Stimulated activated CD4-positive, alpha-beta T cell treated with anti-CD3 and anti-CD28 coated beads, TNF-alpha, amount 100 ng/mL, for 24 hours (primary cell): ENCODE results near the gene GRK3.
"Not testable (repeated sequence)": the region's sequence is repeated elsewhere in the genome, so short reads cannot be mapped to it uniquely, and the experiment has no call there.

Experiments
- DNase-seq, 3 experiments: peaks; one replicate each; pipeline ENCODE4 v3.0.0-alpha.2; 2020; ENCODE audit warnings: low read depth in 3 of 3

The GRK3 gene

DNA sequence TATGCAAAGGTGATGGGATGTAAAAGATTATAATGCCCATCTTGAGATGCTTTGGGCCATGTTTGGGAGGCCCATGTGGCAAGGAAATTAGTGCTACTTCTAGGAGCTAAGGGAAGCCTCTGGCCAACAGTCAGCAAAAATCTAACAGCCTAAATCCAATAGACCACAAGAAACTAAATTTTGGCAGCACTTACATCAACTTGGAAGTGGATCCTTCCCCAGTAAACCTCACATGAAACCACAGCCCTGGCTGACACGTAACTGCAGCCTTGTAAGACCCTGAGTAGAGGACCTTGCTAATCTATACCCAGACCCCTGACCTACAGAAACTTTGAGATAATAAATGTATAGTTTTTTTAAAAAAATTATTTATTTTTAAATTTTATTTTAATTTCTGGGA is 13.1 kb upstream of the GRK3 start:
- DNase-seq: no peak

DNA sequence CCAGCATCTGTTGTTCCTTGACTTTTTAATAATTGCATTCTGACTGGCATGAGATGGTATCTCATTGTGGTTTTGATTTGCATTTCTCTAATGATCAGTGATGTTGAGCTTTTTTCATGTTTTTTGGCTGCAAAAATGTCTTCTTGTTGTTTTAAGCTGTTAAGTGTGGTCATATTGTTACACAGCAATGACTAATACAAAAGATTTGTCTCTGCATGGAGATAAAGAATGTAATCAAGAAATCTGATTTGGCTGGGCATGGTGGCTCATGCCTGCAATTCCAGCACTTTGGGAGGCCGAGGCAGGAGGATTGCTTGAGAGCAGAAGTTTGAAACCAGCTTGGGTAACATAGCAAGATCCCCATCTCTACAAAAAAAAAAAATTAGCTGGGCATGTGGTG is 12.1 kb upstream of the GRK3 start:
- not testable (repeated sequence) for DNase-seq

DNA sequence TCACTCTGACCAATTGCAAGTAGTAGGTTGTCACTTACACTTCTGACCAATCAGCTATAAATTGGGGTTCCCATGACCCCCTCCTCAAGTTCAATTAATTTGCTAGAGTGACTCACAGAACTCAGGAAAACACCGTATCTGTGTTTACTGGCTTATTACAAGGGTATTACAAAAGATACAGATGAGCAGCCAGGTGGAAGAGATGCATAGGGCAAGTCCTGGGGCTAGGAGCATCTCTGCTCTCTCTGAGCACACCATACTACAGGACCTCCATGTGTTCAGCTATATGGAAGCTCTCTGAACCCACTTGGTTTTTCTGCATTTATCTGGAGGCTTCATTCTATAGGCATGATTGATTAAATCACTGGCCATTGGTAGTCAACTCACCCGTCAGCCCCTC is 11.3 kb upstream of the GRK3 start:
- no peak for DNase-seq

DNA sequence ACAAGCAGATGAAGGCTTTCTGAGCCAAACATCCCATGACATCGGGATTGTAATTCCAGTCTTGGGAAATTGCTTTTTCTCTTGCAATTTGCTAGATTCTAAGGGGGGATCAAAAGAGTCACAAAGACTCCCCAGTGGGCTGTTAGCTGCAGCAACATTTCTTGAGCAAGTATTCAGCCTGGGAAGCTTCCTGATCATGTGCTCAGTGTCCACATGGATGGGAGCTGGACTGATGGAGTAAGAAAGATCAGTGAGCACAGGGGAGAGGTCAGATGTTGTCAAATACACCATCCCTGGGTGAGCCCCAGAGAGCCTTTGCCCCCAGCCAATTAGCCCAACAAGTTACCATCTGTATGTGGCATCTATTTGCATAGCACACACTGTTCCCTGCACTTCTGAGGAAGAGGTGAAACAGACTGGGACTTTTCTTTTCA is 10.2 kb upstream of the GRK3 start:
- DNase-seq: no peak

DNA sequence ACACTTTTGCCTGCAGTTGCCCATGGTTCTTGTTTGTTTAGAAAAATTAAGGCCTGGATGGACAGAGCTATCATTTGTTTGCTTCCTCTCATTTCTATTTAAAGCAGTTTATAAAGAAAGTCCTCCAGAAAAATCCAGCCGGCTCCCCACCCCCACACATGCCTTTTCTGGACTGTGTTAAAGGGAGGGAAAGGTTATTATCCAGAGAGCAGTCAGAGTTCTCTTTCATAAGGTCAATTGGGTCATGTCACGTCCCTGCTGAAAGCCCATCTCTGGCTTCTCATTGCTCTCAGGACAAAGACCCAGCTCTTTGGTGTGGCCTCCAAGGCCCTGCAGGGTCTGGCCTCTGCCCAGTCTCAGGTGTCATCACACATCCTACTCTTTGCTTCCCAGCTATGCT is 9.8 kb upstream of the GRK3 start:
- DNase-seq: no peak

DNA sequence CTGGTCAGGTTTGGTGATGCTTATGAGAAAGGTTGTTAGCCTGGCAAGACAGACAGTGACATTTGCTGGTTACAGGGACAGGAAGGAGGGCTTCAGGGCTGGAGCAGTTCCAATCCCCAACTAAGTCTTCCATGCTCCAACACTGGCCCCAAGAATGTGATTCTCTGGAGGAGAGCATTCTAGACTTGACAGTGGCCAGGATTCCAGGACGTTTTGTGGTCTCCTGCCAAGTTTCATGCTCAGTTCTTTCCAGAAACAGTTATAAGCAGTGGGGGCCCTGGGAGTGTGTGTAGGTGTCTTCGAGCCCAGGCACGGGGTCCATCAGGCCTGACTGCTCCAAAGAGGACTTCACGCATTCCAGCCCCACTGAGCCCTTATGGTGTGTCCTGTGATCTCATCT is 8.9 kb upstream of the GRK3 start:
- no peak for DNase-seq

DNA sequence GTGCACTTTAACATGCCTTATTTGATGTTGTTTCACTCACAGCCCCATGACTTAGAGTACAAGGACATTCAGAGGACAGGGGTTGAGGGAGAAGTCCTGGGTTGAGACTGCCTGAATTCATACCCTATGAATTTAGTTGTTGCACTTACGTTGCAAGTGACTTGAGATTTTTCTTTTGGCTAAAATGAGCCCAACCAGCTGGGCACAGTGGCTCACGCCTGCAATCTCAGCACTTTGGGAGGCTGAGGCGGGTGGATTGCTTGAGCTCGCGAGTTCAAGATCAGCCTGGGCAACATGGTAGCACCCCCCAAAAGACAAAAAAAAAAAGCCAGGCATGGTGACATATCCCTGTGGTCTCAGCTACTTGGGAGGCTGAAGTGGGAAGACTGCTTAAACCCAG is 7.3 kb upstream of the GRK3 start:
- no peak for DNase-seq

DNA sequence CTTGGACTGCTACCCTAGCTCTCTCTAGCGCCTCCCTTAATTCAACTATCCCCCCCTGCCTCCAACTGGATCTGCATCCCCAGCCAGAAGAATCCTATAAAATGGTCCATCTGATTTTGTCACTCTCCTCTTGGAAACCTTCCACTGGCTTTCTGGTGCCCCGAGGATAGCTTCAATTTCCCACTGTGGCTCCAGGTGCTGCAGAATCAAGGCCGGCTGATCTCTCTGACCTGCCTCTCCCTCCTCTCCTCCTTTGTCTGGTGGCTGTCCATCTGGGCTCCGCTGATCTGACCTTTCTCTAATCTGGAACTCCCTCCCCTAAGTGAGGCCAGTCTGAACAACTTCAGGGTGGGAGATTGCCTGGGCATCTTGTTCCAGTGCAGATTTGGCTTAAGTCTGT is 6.1 kb upstream of the GRK3 start:
- DNase-seq: no peak

DNA sequence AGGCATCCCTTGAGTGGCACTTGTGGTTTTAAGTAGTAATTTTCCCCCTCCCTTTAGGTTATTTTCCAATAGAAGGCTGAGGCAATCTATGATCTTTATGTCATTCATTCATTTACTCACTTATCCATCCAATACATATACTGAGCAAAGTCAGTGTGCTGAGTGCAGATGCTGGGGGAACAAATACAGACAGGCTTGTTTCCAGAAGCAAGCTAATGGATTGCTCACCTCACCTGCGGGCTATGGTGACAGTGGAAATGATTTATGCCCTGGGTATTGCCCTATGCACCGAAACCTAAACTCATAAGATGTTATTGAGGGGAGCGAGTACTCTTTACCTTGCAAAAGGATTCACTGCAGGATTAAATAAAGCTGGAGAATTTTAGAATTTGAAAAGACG is 4.6 kb upstream of the GRK3 start:
- DNase-seq: not testable (repeated sequence)

DNA sequence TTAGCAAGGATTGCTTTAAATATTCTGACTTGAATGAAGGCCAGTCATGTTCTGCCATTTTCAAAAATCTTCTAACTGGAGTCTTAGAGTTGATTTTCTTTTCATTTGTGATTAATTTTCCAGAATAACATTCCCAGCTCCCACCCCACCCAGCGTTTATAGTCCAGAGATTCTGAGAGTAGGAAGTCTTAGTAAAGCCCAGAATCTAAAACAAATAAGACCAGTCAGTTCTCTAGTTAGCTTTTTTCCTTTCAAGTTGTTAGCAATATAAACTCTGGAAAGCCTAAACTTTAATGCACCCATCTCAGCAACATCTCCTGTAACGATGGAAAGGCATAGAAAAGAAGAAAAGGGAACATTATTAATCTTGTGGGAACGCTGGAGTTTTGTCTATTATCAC is 3.3 kb upstream of the GRK3 start:
- DNase-seq: not testable (repeated sequence)

DNA sequence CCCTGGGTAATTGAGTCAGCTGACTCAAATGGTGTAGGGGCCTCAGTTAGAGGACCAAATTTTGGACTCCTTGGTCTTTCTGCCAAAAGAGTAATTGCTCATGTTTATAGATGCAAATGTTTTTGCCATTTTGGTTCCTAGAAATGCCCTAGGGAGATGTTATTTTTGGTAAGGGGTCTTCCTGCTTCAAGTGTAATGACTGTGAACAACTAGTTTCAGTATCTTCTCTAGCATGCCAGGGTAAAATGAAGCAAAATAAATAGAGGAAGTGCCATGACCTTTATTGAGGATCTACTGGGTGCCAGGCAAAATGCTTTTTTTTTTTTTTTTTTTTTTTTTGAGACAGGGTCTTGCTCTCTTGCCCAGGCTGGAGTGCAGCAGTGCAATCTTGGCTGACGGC is 2.5 kb upstream of the GRK3 start:
- DNase-seq: not testable (repeated sequence)

DNA sequence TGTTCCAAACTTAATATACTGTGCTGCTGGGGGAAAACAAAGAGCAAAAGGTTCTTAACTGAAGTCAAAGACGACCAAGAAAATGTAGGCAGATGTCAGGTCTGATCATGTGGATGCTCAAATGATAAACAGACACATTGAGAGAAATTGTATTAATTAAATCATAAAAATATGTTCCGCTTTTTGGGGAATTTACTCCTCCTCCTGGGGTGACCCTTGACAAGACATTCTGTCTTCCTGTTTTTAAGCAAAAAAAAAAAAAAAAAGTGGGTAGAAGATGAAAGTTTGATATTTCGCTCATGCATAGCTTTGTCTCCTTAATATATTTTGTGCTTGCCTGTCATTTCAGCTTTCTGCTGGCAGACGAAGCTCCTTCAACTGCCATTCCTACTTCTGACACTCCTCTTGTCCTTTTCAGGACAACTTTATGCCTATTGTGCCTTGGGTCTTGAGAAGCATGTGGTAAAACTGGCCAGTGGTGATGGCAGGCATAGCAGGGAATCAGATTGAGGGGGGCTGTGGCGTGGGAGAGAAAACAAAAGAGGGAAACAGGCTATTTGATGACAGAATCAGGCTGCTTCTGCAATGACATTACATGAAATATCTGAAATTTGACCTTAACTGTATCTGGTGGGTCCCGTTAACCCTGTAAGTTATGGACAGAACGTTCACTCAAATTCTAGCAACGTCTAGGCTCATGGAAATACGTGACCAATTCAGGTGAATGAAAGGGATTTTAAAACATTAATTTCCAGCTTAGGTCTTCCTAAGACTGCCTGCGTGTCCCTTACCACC is 1.3 kb upstream of the GRK3 start:
- DNase-seq: not testable (repeated sequence)

DNA sequence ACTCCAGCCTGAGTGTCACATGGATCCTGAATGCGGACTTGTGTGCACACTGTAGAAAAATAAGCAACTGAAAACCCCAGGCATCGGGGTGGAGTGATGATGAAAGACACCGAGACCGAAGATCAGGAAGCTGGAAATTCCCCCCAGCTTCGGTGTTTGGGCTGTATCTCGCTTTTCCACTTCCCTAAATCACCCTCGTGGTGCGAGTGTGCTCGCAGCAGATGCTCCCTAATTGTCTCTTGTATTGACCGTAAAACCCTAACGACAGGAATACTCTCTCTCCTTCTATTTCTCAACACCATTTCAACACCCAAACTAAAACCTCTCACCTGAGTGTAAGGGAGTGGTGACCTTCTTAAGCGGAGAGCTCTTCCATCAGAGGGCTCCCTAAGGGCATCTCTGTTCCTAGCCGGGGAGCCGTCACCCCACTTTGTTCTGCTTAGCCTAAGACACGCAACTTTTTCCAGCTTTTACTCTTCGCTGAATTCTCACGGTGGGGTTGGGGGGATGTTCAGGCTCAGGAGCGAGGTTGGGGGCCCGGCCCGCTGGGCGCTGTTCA is 635 bp upstream of the GRK3 start:
- no peak for DNase-seq

DNA sequence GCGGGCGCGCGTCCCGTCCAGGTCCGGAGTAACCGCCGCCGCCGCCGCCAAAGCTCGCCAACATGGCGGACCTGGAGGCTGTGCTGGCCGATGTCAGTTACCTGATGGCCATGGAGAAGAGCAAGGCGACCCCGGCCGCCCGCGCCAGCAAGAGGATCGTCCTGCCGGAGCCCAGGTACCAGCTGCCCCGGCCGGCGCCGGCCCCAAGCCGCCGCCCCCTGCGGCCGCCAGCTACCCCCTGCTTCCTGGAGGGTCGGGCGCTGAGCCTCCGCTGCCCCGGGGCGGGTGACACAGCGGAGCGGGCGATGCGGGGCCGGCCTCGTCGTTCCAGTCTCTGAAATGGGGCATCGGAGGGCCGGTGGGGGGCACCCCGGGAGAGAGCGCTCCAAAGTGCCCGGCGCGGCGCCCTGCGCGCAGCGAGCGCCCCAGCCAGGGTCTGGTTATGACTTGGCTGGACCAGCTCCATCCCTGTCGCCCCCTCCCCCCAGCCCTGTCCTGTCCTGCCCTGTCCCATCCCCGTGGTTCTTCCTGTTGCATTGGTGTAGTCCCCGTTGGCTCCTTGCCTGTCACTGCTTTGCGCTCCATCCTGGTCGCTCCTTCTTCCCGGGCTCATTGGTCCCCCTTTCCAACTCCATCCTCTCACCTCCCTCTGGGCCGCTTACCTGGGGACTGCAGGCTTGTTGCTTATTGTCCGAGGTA is 653 bp downstream of the GRK3 start:
- peak in 2 of 3 experiments; percentile 3 to 11 for DNase-seq

DNA sequence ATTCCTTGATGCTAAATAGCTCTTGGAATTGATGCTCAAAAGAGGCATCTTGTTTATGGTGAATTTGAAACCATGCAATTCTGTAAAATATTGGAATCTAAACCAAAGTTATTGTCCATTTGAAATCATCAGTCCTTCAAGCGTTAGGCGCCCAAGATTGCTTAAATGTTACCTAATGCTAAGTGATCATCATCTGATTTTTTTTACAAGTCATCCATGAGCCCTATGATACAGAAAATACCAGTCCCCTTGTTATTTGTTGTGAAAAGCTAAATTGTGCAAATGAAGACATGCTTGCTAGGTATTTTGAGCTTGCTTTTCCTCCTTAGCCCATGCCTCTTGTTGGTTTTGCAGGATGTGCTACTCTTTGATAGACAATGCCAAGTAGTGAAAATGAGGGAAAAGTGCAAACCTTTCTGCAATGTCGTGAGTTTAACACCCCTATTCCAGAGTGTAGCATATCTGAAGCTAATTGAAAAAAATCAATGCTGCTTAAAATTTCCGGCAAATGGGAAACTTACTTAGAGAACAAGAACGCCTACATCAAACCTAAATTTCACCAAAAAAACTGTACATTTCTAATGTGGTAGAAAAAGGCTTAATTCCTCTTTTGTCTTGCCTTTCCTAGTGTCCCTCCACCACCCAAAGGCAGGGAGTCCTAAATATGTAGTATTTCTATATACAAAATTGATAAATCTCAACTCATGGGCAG is 1.9 kb downstream of the GRK3 start:
- no peak for DNase-seq

DNA sequence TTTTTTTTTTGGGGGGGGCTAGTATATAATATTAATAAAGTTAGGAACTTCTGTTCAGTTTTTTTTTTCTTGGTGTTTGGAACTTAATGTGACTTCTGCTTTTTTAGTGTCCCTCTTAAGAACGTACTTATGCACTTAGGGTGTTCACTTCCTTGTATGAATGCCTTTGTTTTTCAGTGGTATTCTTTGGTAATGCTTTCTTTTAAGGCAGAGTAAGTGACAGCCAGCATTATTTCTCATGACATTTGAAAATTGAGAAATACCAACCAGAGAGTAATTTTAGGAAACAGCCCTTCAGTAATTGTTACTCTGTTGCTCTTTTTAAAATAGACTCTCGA is 2.4 kb downstream of the GRK3 start:
- DNase-seq: no peak

DNA sequence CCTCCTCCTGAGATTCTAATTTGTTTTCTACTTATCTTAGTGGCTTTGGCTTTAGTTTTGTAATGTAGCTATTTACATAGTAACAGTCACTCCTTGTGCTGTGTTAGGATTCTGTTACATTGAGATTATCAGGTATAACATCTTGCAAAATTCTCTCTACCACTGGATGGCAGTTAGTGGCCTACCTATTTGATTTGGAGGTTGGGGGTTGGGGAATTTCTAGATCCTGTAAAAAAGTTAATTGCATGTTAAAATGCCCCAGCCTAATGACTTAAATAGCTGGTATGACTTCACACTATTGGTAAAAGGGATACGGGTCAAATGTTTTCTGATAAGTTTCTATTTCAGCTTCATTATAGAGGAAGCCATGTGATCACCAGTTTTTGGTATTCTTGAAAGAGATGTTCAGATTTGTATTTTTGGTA is 2.8 kb downstream of the GRK3 start:
- no peak for DNase-seq

DNA sequence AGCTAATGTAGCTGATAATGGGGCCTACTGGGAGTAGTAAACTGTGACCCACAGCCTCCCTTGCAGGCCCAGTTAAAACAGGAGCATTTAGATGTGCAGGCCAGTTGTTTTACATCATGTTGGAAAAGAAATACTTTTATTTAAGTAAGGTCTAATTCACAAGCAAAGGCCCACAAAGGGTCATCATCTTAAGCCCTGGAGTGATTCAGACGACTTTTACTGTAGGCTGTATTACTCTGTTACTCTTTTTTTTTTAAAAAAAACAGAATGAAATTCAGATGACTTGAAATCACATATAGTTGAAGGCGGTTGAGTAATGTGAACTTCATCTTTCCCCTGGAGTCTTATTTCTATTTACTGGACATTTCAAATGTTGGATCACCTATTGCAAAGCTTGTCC is 3.6 kb downstream of the GRK3 start:
- DNase-seq: not testable (repeated sequence)

DNA sequence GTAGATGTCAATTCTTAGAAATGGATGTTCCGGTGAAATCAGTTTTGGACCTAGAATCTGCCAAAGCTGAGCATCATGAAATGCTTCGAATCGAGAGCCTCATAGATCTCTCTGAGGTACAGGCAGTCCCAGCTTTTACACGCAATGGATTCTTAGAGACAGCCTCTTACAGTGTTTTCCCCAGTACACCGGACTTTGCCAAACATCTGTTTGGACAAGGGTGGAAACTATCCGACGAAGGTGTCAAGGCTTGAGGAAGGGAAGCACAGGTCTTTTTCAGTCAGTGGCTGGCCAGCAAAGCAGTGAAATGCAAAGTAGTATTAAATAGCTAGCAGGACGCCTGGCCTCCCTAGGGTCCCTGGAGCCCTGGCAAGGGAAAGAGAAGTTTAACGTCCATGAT is 4.9 kb downstream of the GRK3 start:
- no peak for DNase-seq

DNA sequence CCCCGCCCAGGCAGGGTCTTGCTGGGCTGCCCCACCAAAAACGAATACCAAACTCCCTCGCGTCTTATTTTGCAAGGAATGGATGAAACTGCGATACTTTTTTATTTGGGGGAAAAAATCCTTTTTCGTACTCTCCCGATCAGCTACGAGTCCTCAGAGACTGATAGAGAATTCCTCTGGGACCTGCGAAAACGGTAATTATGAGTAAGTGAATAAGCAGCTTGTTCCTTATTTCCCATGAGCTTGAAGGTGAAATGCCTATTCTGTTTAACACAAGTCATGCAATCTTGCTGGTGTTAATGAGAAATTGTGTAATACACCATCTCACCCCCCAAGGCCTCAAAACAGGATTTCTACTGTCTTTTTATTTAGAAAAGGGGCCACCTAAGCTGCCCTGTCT is 5.5 kb downstream of the GRK3 start:
- DNase-seq: no peak

DNA sequence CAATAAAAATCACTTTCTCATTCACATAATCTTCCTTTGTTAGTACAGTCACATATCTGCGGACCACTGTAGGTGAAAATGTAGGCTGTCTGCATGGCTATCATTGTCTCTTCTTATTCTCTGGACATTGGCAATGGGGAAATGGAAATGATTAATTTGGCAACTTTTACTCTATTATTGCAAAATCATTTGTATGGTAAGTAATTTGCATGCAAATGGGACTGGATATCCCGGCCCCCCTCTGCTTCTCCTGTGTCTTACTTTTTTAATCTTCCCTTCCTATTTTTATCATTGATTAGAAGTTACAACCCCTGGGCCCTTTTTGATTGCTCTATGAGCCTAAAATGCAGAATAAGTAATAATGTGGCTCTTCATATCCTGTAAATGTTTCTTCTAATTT is 6.0 kb downstream of the GRK3 start:
- no peak for DNase-seq

DNA sequence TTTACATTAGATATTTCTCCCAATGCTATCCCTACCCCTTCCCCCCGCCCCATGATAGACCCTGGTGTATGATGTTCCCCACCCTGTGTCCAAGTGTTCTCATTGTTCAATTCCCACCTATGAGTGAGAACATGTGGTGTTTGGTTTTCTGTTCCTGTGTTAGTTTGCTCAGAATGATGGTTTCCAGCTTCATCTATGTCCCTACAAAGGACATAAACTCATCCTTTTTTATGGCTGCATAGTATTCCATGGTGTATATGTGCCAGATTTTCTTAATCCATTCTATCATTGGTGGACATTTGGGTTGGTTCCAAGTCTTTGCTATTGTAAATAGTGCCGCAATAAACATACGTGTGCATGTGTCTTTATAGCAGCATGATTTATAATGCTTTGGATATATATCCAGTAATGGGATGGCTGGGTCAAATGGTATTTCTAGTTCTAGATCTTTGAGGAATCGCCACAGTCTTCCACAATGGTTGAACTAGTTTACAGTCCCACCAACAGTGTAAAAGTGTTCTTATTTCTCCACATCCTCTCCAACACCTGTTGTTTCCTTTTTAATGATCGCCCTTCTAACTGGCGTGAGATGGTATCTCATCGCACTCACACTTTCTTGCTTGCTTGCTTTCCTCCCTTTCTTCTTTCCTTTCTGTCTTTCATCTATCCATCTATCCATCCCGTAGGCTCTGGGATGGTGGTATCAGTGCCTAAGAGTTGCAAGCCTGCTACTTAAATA is 7.7 kb downstream of the GRK3 start:
- DNase-seq: not testable (repeated sequence)
